HTR-8/SVneo (cell line): Measurements from ENCODE around the gene PRKCD.
A peak's percentile ranks its signal among the peaks of the same experiment; 100 is the strongest.

ENCODE experiments used
- DNase-seq: peaks from one replicate; pipeline ENCODE4 v3.0.0; 2011; ENCODE audit warnings: low spot score, mixed read lengths; ENCODE audit not compliant: insufficient read length
- FAIRE-seq: peaks from 2 replicates; lab custom pipeline; 2011; peaks lifted over from hg19 to GRCh38; lab: Jason Lieb, UNC

PRKCD gene

GRCh38 chr3:53200501-53201498, 39.8 kb downstream of the PRKCD start:
- FAIRE-seq = no peak
- DNase-seq = no peak

DNA sequence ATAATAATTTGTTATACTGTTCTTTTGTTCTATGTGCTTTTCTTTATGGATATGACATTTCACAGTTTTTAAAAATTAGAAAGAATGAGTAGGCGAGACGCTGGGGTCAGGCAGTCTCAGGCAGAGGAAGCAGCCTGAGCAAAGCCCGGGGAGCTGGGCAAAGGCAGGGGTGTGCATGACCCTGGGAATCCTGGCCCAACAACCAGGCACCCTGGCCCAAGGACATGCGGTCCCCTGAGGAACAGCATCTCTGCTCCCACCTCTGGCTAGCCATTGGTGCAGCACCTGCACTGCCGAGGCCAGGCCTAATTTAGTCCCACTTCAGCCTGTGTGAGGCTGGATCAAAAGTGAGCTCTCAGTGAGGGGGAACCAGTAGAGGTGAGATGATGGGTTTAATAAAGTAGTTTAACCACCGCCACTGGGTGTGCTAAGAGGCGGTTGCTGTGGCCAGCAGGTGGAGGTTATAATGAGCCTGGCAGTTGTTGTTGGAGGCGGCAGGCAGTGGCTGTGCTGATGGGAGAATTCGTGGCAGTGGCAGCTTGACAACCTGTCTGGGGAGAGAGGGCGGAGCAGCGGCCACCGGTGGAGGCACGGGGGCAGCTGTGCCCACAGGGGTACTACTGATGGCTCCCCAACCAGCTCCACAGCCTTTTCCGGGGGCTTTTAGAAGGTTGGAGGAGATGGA, 41.5 kb downstream of the PRKCD start:
- DNase-seq (no peak), FAIRE-seq (no peak)

GRCh38 chr3:53211706-53212702, 51.0 kb downstream of the PRKCD start:
- DNase-seq (no peak), FAIRE-seq (no peak)

GRCh38 chr3:53213276-53213675, 52.3 kb downstream of the PRKCD start:
- no peak for FAIRE-seq

GRCh38 chr3:53215816-53216215, 54.8 kb downstream of the PRKCD start:
- no peak for DNase-seq
- no peak for FAIRE-seq

More at GRCh38 chr3:53213276-53213675, 52.3 kb downstream of the PRKCD start:
- no peak for DNase-seq

GRCh38 chr3:53216723-53217122, 55.7 kb downstream of the PRKCD start:
- FAIRE-seq (no peak), DNase-seq (no peak)

GRCh38 chr3:53217175-53217574, 56.2 kb downstream of the PRKCD start:
- FAIRE-seq (no peak), DNase-seq (no peak)

DNA sequence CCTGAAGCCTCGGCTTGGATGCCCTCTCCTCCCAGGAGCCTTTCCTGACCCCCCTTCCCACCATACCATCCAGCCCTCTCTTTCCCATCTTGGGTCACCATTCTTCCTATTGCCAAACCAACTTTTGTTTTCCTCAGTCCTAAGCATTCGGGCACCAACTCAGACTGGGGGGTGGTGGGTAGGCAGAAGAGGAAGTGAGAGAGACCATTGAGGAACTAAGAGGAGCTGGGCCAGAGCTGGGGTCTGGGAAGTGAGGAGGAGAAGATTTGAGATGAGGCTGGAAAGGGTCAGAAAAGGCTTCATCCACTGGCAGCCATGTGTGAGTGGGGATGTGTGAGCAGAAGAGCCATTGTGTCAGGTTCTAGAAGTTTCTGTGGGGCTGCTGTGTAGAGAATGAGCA, 57.1 kb downstream of the PRKCD start:
- FAIRE-seq = no peak
- DNase-seq = no peak

- FAIRE-seq (peak; percentile 96), DNase-seq (peak; percentile 87)
These were observed 59.0 kb downstream of the PRKCD start for GRCh38 chr3:53219895-53220483.

DNA sequence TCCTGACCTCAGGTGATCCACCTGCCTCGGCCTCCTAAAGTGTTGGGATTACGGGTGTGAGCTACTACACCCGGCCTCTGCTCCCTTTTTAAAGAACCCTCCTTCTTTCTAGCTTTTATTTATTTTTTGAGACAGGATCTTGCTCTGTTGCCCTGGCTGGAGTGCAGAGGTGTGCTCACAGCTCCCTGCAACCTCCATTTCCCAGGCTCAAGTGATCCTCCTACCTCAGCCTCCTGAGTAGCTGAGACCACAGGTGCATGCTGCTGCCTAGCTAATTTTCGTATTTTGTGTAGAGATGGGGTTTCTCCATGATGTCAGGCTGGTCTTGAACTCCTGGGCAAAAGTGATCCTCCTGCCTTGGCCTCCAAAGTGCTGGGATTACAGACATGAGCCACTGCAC, 60.3 kb downstream of the PRKCD start:
- DNase-seq (no peak), FAIRE-seq (no peak)

DNA sequence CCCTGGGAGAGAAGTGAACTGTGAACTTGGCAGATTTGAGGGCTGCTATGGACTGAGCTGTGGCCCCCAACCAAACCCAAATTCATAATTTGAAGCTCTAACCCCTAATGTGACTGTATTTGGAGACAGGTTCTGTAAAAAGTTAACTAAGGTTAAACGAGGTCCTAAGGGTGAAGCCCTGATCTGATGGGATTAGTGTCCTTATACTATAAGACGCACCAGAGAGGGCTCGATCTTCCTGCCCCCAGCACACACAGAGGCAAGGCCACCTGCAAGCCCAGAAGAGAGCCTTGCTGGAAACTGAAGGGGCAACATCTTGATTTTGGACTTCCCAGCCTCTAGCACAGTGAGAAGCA, 60.8 kb downstream of the PRKCD start:
- DNase-seq (no peak), FAIRE-seq (no peak)

GRCh38 chr3:53222183-53222901, 61.3 kb downstream of the PRKCD start:
- FAIRE-seq (no peak), DNase-seq (no peak)

GRCh38 chr3:53223025-53223424, 62.0 kb downstream of the PRKCD start:
- no peak for DNase-seq
- FAIRE-seq = no peak

GRCh38 chr3:53223541-53223966, 62.5 kb downstream of the PRKCD start:
- FAIRE-seq (no peak), DNase-seq (no peak)

- no peak for FAIRE-seq
These were observed 63.0 kb downstream of the PRKCD start for GRCh38 chr3:53224026-53224425.

DNA sequence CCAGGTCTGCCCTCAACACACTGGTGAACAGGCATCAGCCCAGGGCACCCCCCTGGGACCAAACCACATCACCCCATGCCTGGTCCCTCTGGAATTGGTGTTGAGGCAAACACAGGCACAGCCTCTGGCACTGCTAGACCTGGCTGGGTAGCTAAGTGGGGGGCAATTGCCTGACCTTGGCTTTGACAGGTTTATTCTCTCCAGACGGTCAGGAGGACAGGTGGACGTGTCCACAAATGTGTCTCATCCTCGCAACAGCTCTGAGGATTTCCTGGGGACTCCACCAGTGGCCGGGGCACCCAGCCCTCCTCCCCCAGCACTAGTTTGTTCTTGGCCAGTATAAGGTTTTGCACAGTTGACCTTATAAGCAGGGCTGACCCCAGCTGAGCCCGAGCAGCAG, 63.5 kb downstream of the PRKCD start:
- FAIRE-seq (no peak), DNase-seq (no peak)

More at GRCh38 chr3:53224026-53224425, 63.0 kb downstream of the PRKCD start:
- DNase-seq = no peak

- FAIRE-seq (no peak), DNase-seq (no peak)
These were observed 64.2 kb downstream of the PRKCD start for GRCh38 chr3:53225181-53225580.

- FAIRE-seq = no peak
- DNase-seq = no peak
These were observed 64.6 kb downstream of the PRKCD start for GRCh38 chr3:53225651-53226050.
